HG02571 (cell line): ENCODE results near the gene HECTD3.
A peak's percentile ranks its signal among the peaks of the same experiment; 100 is the strongest.

Source experiments
- ATAC-seq: cut with Tn5 transposase; IDR thresholded peaks from one replicate; pipeline ENCODE4 v1.9.1; 2021; ENCODE audit warnings: mild to moderate bottlenecking, moderate library complexity; ENCODE audit not compliant: unreplicated experiment

Gene HECTD3

GRCh38 chr1:45010855-45011811 is at the start of gene HECTD3:
Gene HECTD3, minus strand, starts transcription at chr1:45011324. Its CDS starts 67 bp downstream, at chr1:45011257.
- ATAC-seq: peak; percentile 71

- ATAC-seq: no peak
Observed at GRCh38 chr1:45059829-45060228, 48.7 kb upstream of the HECTD3 start.

GRCh38 chr1:45057542-45057941 is 46.4 kb upstream of the HECTD3 start:
- ATAC-seq: no peak

- ATAC-seq: no peak
Observed at GRCh38 chr1:45051005-45051772, 40.1 kb upstream of the HECTD3 start.

GRCh38 chr1:45047032-45047431 is 35.9 kb upstream of the HECTD3 start:
- ATAC-seq: no peak

GRCh38 chr1:45044916-45045315 is 33.8 kb upstream of the HECTD3 start:
- no peak for ATAC-seq

GRCh38 chr1:45043094-45043493 is 32.0 kb upstream of the HECTD3 start:
- no peak for ATAC-seq

GRCh38 chr1:45040297-45040696 is 29.2 kb upstream of the HECTD3 start:
- no peak for ATAC-seq

- no peak for ATAC-seq
Observed at GRCh38 chr1:45038661-45039364, 27.7 kb upstream of the HECTD3 start.

GRCh38 chr1:45038240-45038639 is 27.1 kb upstream of the HECTD3 start:
- ATAC-seq: no peak

- ATAC-seq: no peak
Observed at GRCh38 chr1:45037456-45037855, 26.3 kb upstream of the HECTD3 start.

- ATAC-seq: no peak
Observed at GRCh38 chr1:45035631-45036301, 24.6 kb upstream of the HECTD3 start.

- ATAC-seq: no peak
Observed at GRCh38 chr1:45033356-45033755, 22.2 kb upstream of the HECTD3 start.

GRCh38 chr1:45032837-45033236 is 21.7 kb upstream of the HECTD3 start:
- no peak for ATAC-seq

GRCh38 chr1:45026446-45026845 is 15.3 kb upstream of the HECTD3 start:
- no peak for ATAC-seq

- no peak for ATAC-seq
Observed at GRCh38 chr1:45023663-45024062, 12.5 kb upstream of the HECTD3 start.

GRCh38 chr1:45018599-45019230 is 7.6 kb upstream of the HECTD3 start:
- ATAC-seq: no peak

- ATAC-seq: no peak
Observed at GRCh38 chr1:45016767-45017166, 5.6 kb upstream of the HECTD3 start.

GRCh38 chr1:45016090-45016697 is 5.1 kb upstream of the HECTD3 start:
- ATAC-seq: no peak

- ATAC-seq: no peak
Observed at GRCh38 chr1:45015683-45016082, 4.6 kb upstream of the HECTD3 start.
